GM21447 (cell line): ENCODE measurements around the gene CKB.

Experiments used
- ATAC-seq: cut with Tn5 transposase; IDR thresholded peaks from one replicate; pipeline ENCODE4 v1.9.1; 2021; ENCODE audit not compliant: unreplicated experiment

CKB gene

GRCh38 chr14:103550451-103551337 is 28.1 kb upstream of the CKB start:
- ATAC-seq: no peak

GRCh38 chr14:103549361-103550311 is 27.0 kb upstream of the CKB start:
- no peak for ATAC-seq

- ATAC-seq: no peak
Observed at GRCh38 chr14:103548463-103549351, 26.1 kb upstream of the CKB start.

GRCh38 chr14:103547941-103548462 is 25.4 kb upstream of the CKB start:
- ATAC-seq: no peak

DNA sequence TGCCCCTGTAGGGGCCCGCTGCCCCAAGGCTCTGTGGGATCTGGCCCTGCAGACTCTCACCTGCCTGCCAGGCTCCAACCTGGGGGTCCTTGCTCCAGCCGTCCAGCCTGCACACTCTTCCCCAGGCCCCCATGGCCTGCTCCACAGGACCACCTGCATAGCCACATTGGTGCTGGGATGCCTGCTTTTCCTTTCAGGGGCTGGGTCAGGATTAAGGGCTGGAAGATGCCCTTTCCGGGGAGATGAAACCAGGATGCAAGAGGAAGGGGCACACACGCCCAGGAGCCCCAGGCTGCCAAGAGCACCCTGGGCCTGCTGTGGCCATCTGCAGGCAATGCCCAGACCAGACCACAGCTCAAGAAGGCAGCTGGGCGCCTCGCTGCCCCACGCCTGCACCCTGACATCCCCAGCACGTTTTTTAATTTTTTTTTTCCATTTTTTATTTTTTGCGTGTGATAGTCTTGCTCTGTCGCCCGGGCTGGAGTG is 24.9 kb upstream of the CKB start:
- ATAC-seq: no peak

- no peak for ATAC-seq
Observed at GRCh38 chr14:103546652-103547454, 24.2 kb upstream of the CKB start.

GRCh38 chr14:103545915-103546651 is 23.5 kb upstream of the CKB start:
- no peak for ATAC-seq

DNA sequence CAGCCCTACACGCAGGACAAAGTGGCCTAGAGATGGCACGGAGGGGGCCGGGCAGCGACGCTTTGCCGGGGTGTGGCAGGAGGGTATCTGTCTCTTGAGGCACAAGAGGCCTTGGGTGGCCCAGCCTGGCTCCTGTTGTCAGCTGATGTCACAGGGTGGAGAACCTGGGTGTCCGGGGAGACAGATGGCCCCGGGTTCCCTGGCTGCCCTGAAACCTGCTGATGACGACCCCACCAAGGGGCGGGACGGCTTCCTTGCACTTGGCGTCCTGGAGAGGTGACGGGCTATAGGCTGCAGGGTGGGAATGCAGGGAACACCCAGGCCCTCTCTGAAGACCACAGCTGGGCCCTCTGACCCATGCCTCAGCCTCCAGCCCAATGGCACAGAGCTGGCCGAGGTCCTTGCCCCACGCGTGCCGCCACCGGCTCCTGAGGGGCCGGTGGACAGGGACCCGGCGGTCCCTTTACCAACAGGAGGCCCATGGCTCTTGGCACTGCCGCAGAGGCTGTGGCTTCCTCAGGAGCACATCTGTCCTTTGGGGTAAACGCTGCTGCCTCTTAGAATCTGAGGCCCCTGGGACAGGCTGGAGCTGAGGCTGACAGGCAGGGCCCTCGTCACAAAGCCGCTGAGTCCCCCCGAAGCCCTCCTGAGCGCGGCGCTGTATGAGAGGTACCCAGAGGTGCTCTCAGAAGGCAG is 22.7 kb upstream of the CKB start:
- ATAC-seq: no peak

DNA sequence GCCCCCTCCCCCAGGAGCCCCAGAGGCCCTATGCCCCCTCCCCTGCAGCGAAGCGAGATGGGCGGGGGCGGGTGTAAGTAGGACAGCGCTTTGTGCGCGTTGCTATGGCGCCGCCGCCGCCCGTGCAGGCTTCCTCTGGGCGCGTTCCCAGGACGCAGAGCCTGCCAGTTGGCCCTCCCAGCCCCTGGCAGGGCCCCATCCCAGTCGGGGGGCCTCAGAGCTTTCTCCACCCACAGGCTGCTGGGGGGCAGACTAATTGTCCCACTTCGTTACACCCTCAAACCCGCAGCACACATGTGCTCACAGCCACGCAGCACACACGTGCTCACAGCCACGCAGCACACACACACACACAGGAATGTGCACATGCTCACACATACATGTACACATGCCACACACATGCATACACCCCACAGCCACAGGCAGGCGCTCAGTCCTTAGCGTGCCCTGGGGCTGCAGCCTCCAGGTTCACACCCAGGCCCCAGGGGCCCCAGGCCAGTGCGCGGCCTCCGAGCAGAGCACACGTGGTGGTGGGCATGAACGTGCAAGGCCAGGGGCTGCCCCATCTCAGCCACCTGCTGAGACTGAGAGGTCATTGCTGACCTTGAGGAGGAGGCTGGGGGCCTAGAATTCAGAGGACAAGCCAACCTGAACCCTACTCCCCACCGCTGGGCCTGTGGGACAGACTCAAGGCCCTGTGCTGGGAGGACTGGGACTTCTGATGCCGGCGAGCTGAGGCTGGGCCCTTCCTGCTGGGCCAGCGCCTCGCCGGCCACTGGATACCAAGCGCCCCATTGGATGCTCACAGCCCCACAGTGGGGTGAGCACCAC is 22.0 kb upstream of the CKB start:
- ATAC-seq: no peak

DNA sequence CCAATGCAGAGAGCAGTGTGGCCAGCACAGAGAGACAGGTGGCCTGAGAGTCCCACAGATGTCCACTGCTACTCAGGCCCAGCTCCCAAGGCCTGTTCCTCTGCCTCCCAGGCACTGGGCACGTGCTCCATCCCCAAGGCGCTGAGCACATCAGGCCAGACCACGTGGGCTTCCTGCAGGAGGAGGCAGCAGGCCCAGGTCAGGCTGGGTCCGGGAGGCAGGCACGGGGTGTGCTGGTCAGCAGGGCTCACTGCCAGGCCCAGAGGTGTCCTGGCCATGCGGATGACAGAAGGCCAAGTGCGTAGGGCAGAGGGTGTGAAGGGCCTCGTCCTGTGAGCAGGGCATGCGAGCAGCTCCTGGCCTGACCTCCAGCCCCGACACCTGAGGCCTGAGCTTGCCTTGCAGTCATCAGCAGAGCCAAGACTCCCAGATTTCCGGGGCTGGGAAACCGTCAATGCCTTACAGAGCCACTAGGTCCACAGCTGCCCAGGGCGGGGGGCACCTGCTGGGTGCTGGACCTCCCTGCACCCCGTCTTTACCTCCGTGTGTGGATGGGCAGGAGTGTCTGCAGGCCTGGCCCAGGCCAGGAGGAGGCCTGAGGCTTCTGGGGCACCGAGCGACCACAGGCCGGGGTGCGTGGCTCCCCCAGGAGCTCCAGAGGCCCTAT is 21.2 kb upstream of the CKB start:
- no peak for ATAC-seq

DNA sequence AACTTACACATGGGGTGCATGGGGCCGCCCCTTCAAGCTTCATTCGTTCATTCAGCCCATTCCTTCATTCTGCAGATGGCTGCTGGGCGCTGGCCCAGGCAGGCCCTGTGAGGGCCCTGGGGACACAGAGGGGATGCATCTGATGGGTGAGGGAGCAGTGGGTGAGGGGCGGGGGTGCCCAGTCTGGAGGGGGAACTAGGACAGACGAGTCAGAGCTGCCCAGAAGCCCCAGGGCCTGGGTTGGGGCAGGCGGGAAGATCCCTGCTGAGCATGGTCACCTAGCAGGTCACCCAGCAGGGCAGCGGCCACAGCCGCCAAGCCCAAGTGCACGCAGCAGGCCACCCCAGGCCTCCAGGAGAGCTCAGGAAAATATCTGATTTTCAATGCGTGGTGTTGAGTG is 20.5 kb upstream of the CKB start:
- ATAC-seq: no peak

- ATAC-seq: no peak
Observed at GRCh38 chr14:103542605-103543088, 20.0 kb upstream of the CKB start.

- no peak for ATAC-seq
Observed at GRCh38 chr14:103541709-103542604, 19.3 kb upstream of the CKB start.

DNA sequence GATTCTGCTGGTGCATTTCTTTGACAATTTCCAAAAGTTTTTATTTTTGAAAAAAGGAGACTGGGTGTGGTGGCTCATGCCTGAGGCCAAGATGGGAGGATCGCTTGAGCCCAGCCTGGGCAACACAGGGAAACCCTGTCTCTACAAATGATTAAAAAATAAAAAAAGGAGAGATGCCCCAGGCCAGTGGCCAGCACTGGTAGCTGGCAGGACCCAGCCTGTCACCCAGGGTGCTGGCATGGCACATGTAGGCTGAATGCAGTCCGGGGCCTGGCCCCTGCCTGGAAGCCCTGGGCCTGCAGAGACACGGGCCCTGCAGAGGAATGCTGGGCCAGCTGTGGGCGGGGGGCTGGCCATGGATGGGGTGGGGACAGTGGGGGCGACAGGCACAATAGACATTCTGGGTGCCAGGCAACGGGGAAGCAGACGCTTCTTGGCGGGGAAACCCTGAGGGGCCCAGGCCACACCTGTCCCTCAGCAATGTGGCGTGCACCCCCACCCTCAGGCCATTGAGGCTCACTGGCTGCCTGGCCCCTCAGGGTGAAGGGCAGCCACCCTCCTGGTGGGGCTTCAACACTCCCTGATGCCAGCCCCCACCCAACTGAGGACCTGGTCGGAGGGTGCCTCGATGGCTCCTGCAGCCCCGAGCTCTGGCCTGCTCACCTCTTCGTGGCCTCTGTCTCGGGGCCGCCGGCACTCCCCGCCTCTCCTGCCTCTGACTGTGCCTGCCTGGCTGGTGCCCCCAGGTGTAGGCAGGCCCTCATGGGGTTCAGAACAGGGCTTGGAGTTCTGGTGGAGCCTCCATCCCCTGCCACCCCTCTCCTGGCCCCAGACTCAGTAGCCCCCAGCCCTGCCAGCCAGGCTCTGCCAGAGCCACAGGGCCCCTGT is 18.4 kb upstream of the CKB start:
- no peak for ATAC-seq
